IMR-90 (cell line): Measurements from ENCODE around the gene FBN3. TPM values are rescaled to one million over a fixed set of nuclear protein-coding genes. Genes with fewer than 3 reads are reported as not detected.

Experiments used
- ATAC-seq: fragments of 200-7000 bp; cut with Tn5 transposase; 2 replicates; pipeline ENCODE4 v1.9.1; 2020; ENCODE audit warnings: low read depth, mild to moderate bottlenecking, moderate library complexity
- BruUV-seq: library from RNA; stranded (reverse); fragments of 400-500 nt; replicated peaks from 2 replicates; lab custom pipeline; 2021; lab: Mats Ljungman, UMichigan
- CTCF ChIA-PET: fragments of 300-600 bp; formaldehyde crosslinking; extraction: SDS; loops from one replicate; lab custom pipeline; 2021; ENCODE audit warnings: antibody characterized with exemption; lab: Yijun Ruan, JAX
- POLR2A ChIA-PET: fragments of 300-600 bp; sonication (Branson Sonifier 250); formaldehyde crosslinking; loops from one replicate; lab custom pipeline; 2022; ENCODE audit warnings: antibody characterized with exemption; ENCODE audit not compliant: unreplicated experiment; lab: Charles Lee
- DNase-seq: peaks from one replicate; pipeline ENCODE4 v3.0.0; 2013
- H2AFZ ChIP-seq: replicated peaks from 2 replicates; pipeline ENCODE3; 2013; ENCODE audit warnings: low read length, mild to moderate bottlenecking; ENCODE audit not compliant: poor library complexity
- H2AK5ac ChIP-seq: 2 replicates; pipeline ENCODE4 v1.6.1; 2013; ENCODE audit warnings: low read depth, low read length, inconsistent platforms
- H2AK9ac ChIP-seq: replicated peaks from 2 replicates; pipeline ENCODE3; 2013; ENCODE audit warnings: mild to moderate bottlenecking, low read depth, low read length, moderate library complexity; ENCODE audit not compliant: poor library complexity
- H2BK120ac ChIP-seq: 2 replicates; pipeline ENCODE4 v1.6.1; 2013; ENCODE audit warnings: low read depth, low read length, inconsistent platforms
- H2BK15ac ChIP-seq: 3 replicates; pipeline ENCODE4 v1.6.1; 2013; ENCODE audit warnings: low read depth, low read length, inconsistent platforms
- H2BK20ac ChIP-seq: 2 replicates; pipeline ENCODE4 v1.6.1; 2013; ENCODE audit warnings: low read depth, mild to moderate bottlenecking, inconsistent platforms, low read length, moderate library complexity
- H2BK5ac ChIP-seq: 2 replicates; pipeline ENCODE4 v1.6.1; 2013; ENCODE audit warnings: mild to moderate bottlenecking, low read depth, low read length, inconsistent platforms; ENCODE audit not compliant: poor library complexity, severe bottlenecking
- H3K14ac ChIP-seq: replicated peaks from 2 replicates; pipeline ENCODE4 v1.6.1; 2013; ENCODE audit warnings: low read depth, low read length, inconsistent platforms
- H3K18ac ChIP-seq: 2 replicates; pipeline ENCODE4 v1.6.1; 2013; ENCODE audit warnings: low read depth, low read length, control low read depth
- H3K23ac ChIP-seq: 2 replicates; pipeline ENCODE4 v1.6.1; 2013; ENCODE audit warnings: low read depth, low read length, inconsistent platforms
- H3K27ac ChIP-seq: 2 replicates; pipeline ENCODE4 v1.5.1; 2013; ENCODE audit warnings: mild to moderate bottlenecking, control low read depth, low read length; ENCODE audit not compliant: insufficient read depth
- H3K27me3 ChIP-seq: 2 replicates; pipeline ENCODE4 v1.6.1; 2013; ENCODE audit warnings: low read length; ENCODE audit not compliant: control insufficient read depth, insufficient read depth
- H3K36me3 ChIP-seq: 2 replicates; pipeline ENCODE4 v1.6.1; 2013; ENCODE audit warnings: low read length, mixed read lengths; ENCODE audit not compliant: control insufficient read depth, insufficient read depth
- H3K4ac ChIP-seq: 2 replicates; pipeline ENCODE4 v1.6.1; 2013; ENCODE audit warnings: low read depth, low read length, inconsistent platforms
- H3K4me1 ChIP-seq: 2 replicates; pipeline ENCODE4 v1.6.1; 2013; ENCODE audit warnings: low read length, mixed read lengths; ENCODE audit not compliant: control insufficient read depth, insufficient read depth
- H3K4me2 ChIP-seq: 2 replicates; pipeline ENCODE4 v1.6.1; 2013; ENCODE audit warnings: low read depth, mild to moderate bottlenecking, control low read depth, low read length, moderate library complexity
- H3K4me3 ChIP-seq: 2 replicates; pipeline ENCODE4 v1.5.1; 2013; ENCODE audit warnings: low read depth, mild to moderate bottlenecking, control low read depth, low read length, moderate library complexity; ENCODE audit not compliant: insufficient read depth
- H3K56ac ChIP-seq: 2 replicates; pipeline ENCODE4 v1.6.1; 2013; ENCODE audit warnings: low read length, inconsistent platforms; ENCODE audit not compliant: insufficient read depth; ENCODE audit errors: extremely low read depth
- H3K79me1 ChIP-seq, 2 experiments: 2 replicates each; pipeline ENCODE4 v1.6.1; 2013; ENCODE audit warnings: low read length in 2 of 2, inconsistent platforms in 1 of 2, low read depth in 1 of 2
- H3K9ac ChIP-seq: 2 replicates; pipeline ENCODE4 v1.6.1; 2013; ENCODE audit warnings: low read depth, low read length, control low read depth
- H3K9me1 ChIP-seq: 2 replicates; pipeline ENCODE4 v1.6.1; 2013; ENCODE audit warnings: low read length, inconsistent platforms; ENCODE audit not compliant: insufficient read depth
- H3K9me3 ChIP-seq: 2 replicates; pipeline ENCODE4 v1.6.1; 2013; ENCODE audit warnings: low read length; ENCODE audit not compliant: control insufficient read depth, insufficient read depth
- H4K20me1 ChIP-seq: 2 replicates; pipeline ENCODE4 v1.6.1; 2013; ENCODE audit warnings: low read length, inconsistent platforms; ENCODE audit not compliant: insufficient read depth
- H4K5ac ChIP-seq: 2 replicates; pipeline ENCODE4 v1.6.1; 2013; ENCODE audit warnings: mild to moderate bottlenecking, low read depth, low read length, control low read depth
- H4K8ac ChIP-seq, 2 experiments: 2 replicates each; pipeline ENCODE4 v1.6.1; 2013; ENCODE audit warnings: low read depth in 2 of 2, low read length in 2 of 2, control low read depth in 1 of 2, inconsistent platforms in 1 of 2
- H4K91ac ChIP-seq: 2 replicates; pipeline ENCODE4 v1.6.1; 2013; ENCODE audit warnings: low read depth, low read length, inconsistent platforms; ENCODE audit not compliant: insufficient read depth
- CEBPB ChIP-seq: IDR thresholded peaks from 2 replicates; pipeline ENCODE4 v1.6.1; 2012; ENCODE audit warnings: low read depth, low read length, improper control_type of control experiment
- MAZ ChIP-seq: IDR thresholded peaks from 2 replicates; pipeline ENCODE4 v1.6.1; 2012; ENCODE audit warnings: low read depth, mild to moderate bottlenecking, low read length, improper control_type of control experiment, moderate library complexity, borderline replicate concordance
- RAD21 ChIP-seq: IDR thresholded peaks from 2 replicates; pipeline ENCODE4 v1.6.1; 2012; ENCODE audit warnings: low read length, improper control_type of control experiment
- RFX5 ChIP-seq: IDR thresholded peaks from 2 replicates; pipeline ENCODE4 v1.8.0; 2012; ENCODE audit warnings: low read depth, mild to moderate bottlenecking, low read length, moderate library complexity
- WGBS, 2 experiments: methylation state at CpG; one replicate each; pipeline versions ENCODE4 v1.1.5 to v1.1.7; 2013; ENCODE audit warnings: missing lambda C conversion rate in 2 of 2; ENCODE audit not compliant: insufficient read length in 1 of 2; ENCODE audit errors: extremely low coverage in 2 of 2; 5-methylcytosine and 5-hydroxymethylcytosine counted together
- dilution Hi-C: fragments of 300-500 bp; cut with HindIII; formaldehyde crosslinking; loops from one replicate; pipeline ENCODE4 v1.14.3; 2018; ENCODE audit warnings: low sequenced_read_pairs; ENCODE audit not compliant: unreplicated experiment
- in situ Hi-C: fragments of 300-500 bp; cut with MboI; formaldehyde crosslinking; loops from 3 replicates; pipeline ENCODE4 v1.14.3; 2019; ENCODE audit warnings: low sequenced_read_pairs, inconsistent platforms, mixed read lengths
- intact Hi-C: fragments of 100-400 bp; cut with micrococcal nuclease; formaldehyde crosslinking; loops from 2 replicates; pipeline ENCODE4 v1.10.0; 2022
- polyA plus RNA-seq, 3 experiments: library from polyadenylated mRNA; depleted of rRNA; stranded (reverse); fragments of >200 nt; gene quantifications; 2 replicates each; pipeline ENCODE4 v1.2.3, GENCODE V29; 2012; ENCODE audit warnings: low replicate concordance in 1 of 3
- total RNA-seq: library from RNA; depleted of rRNA; stranded (reverse); fragments of >200 nt; gene quantifications from 2 replicates; pipeline ENCODE4 v1.2.3, GENCODE V29; 2012

The FBN3 gene
- total and polyA plus RNA-seq, 2 of the 4 experiments (the other 2 are of a cell fraction), result not detected

DNA sequence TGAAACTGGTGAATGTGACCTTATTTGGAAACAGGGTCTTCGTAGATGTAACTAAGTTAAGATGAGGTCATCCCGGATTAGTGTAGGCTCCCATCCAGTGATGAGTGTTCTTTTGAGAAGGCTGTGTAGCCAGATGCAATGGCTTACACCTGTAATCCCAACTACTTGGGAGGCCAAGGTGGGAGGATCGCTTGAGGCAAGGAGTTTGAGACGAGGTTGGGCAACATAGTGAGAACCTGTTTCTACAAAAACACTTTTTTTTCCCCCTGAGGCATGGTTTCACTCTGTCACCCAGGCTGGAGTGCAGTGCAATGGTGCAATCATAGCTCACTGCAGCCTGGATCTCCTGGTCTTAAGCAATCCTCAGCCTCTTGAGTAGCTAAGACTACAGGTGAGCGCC lies 36.4 kb downstream of the FBN3 start (continued):
- no peak for TF ChIP-seq RAD21

DNA sequence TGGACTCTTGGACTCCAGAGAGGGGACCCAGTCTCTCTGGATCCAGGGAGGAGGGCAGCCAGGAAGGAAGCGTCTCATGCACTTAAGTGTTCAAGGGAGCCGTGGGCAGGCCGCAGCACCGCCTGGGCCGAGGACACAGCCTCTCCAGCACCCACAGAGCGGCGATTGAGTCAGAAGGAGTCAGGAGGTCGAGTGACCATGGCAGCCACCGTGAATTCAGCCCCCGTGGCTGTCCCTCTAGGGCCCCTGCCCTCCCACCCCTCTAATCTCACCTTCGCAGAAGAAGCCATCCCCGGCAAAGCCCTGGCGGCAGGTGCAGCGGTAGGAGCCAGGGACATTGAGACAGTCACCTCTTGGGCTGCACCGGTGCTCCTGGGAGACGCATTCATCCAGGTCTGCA lies 38.0 kb downstream of the FBN3 start:
- Histone ChIP-seq H3K36me3 (no peaks in the 10 kb centered on the region), H4K8ac (no peak overlapping the region), H2BK5ac (no peak overlapping the region), H2AK5ac (no peak overlapping the region), H2BK20ac (no peak overlapping the region), H4K91ac (no peak overlapping the region), H3K56ac (no peak overlapping the region), H3K27ac (no peak overlapping the region), H3K9me3 (0 out of 2 replicates have a peak, but pooled peaks cover 3% of the 10 kb centered on the region), H3K14ac (no peak overlapping the region), H4K20me1 (no peaks in the 10 kb centered on the region), H3K9ac (no peak overlapping the region), H3K23ac (no peak overlapping the region), H3K18ac (no peak overlapping the region), H2BK15ac (no peak overlapping the region), H4K5ac (no peak overlapping the region), H3K4ac (no peak overlapping the region), H3K9me1 (no peaks in the 10 kb centered on the region), H2AK9ac (no peak overlapping the region), H3K27me3 (no peaks in the 10 kb centered on the region; the same call in 1 of the 2 replicates), H2BK120ac (no peak overlapping the region), H3K79me1 (no peaks in the 10 kb centered on the region), H2AFZ (no peak overlapping the region), H3K4me3 (no peak overlapping the region), H3K4me1 (no peaks in the 10 kb centered on the region), H3K4me2 (no peak overlapping the region)
- intact Hi-C loops, result no loop called here
- no peak for TF ChIP-seq CEBPB
- no peak for TF ChIP-seq MAZ
- TF ChIP-seq RFX5, result no peak
- dilution Hi-C loops, result no loop called here
- no TSS peak for BruUV-seq
- ChIA-PET CTCF (no interaction called here), POLR2A (no interaction called here)
- in situ Hi-C loops, result no loop called here
- DNase-seq (no peak), ATAC-seq (no peak)
- WGBS, 2 experiments, result 89% methylated on average over 5 of the region's 16 CpGs; no CpG with 5 or more reads in 1 of the 2 experiments
